GM12874 (cell line): ENCODE data around the gene NRAP.

ENCODE experiments used
- TF ChIP-seq, protein P1 (sequence below): IDR thresholded peaks from 2 replicates; pipeline ENCODE4 v1.5.1; 2011; ENCODE audit warnings: low read depth, mild to moderate bottlenecking, control low read depth, low read length, moderate library complexity; ENCODE audit not compliant: insufficient read depth

The NRAP gene

GRCh38 chr10:113549856-113550255 lies 114.0 kb downstream of the NRAP start:
- TF ChIP-seq, protein P1, sequence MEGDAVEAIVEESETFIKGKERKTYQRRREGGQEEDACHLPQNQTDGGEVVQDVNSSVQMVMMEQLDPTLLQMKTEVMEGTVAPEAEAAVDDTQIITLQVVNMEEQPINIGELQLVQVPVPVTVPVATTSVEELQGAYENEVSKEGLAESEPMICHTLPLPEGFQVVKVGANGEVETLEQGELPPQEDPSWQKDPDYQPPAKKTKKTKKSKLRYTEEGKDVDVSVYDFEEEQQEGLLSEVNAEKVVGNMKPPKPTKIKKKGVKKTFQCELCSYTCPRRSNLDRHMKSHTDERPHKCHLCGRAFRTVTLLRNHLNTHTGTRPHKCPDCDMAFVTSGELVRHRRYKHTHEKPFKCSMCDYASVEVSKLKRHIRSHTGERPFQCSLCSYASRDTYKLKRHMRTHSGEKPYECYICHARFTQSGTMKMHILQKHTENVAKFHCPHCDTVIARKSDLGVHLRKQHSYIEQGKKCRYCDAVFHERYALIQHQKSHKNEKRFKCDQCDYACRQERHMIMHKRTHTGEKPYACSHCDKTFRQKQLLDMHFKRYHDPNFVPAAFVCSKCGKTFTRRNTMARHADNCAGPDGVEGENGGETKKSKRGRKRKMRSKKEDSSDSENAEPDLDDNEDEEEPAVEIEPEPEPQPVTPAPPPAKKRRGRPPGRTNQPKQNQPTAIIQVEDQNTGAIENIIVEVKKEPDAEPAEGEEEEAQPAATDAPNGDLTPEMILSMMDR = no peak

DNA sequence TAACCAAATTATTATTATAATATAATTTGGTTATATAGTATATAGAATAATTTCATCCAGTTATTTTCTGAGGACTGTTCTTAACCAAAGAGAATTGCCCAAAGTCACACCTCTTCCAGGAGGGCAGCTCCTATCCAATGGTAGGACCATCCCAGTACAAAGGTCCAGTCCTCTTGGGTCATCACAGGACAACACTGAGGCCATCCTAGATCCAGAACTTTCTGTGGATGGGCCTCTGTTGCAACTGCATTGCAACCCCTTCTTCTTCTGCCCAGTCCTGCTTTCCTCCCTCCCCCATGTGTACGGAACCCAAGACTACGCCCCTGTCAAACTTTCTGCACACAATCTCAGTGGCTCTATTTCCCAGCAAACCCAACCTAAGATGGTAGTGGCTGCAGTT lies 116.4 kb downstream of the NRAP start:
- TF ChIP-seq, protein P1 = no peak

DNA sequence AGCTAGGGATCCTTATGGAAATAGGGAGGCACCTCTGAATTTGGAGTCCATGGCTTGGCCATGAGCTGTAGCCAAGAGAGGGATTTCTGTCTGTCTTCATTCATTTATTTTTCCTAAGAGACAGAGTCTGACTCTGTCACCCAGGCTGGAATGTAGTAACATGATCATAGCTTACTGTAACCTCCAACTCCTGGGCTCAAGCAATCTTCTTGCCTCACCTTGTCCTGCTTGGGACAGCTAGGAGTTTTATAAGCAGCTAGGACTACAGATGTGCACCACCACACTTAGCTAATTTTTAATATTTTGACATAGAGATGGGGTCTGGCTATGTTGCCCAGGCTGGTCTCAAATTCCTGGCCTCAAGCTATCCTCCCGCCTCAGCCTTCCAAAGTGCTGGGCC lies 119.4 kb downstream of the NRAP start:
- TF ChIP-seq, protein P1 = no peak

- TF ChIP-seq, protein P1 = no peak
These were observed 120.5 kb downstream of the NRAP start for GRCh38 chr10:113543107-113543955.

DNA sequence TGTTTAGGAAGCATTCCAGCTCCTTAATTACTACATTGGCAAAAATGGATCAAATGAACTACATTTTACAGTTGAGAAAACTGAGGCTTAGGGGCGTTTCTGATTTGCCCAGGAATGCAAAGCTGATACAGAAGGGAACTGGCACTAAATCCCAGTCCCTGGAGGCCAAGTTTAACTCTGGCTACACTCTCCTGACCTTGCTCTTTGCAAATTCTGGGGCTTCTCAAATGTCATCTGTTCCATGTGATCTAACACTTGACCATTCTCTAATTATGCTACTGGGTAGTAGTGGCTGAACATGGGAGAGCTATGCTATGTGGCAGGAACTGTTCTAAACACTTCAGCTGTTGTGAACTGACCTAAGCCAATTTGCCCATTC lies 122.3 kb downstream of the NRAP start:
- TF ChIP-seq, protein P1 = no peak

GRCh38 chr10:113540845-113541548 lies 122.8 kb downstream of the NRAP start:
- TF ChIP-seq, protein P1 = no peak

- TF ChIP-seq, protein P1 = no peak
These were observed 124.1 kb downstream of the NRAP start for GRCh38 chr10:113539789-113540188.
